Body of pancreas (tissue), 4 donors: Measurements from ENCODE around the gene MLLT6. TPM values are rescaled to one million over a fixed set of nuclear protein-coding genes. Genes with fewer than 3 reads are reported as not detected.

Experiments used
- ATAC-seq: fragments of 150-250 bp; one replicate; pipeline ENCODE4 v1.9.1; 2016
- DNase-seq, 4 donors: peaks; one replicate each; pipeline ENCODE4 v3.0.0-alpha.2; 2019
- H3K27ac ChIP-seq, 4 donors: fragments of 200-600 bp; sonication (generic); 1 replicate in 3 of 4; 2 replicates in 1 of 4; pipeline versions ENCODE4 v1.5.1 to v1.6.1; 2016 to 2019; ENCODE audit warnings: mild to moderate bottlenecking in 1 of 4, mixed read lengths in 1 of 4, moderate library complexity in 1 of 4
- H3K27me3 ChIP-seq, 2 donors: fragments of 200-600 bp; sonication (generic); one replicate each; pipeline ENCODE4 v1.6.0; 2016; ENCODE audit warnings: mild to moderate bottlenecking in 1 of 2
- H3K36me3 ChIP-seq, 2 donors: fragments of 200-600 bp; sonication (generic); replicated peaks in 1 of 2; 2 replicates each; pipeline ENCODE4 v1.5.1; 2016; ENCODE audit warnings: low read depth in 2 of 2; ENCODE audit not compliant: insufficient read depth in 1 of 2
- H3K4me1 ChIP-seq: fragments of 200-600 bp; sonication (generic); one replicate; pipeline ENCODE4 v1.6.0; 2016
- H3K4me3 ChIP-seq, 2 donors: fragments of 200-600 bp; sonication (generic); 1 replicate in 1 of 2; 2 replicates in 1 of 2; pipeline ENCODE4 v1.5.1; 2016 to 2019
- H3K9me3 ChIP-seq, 3 donors: fragments of 200-600 bp; sonication (generic); 1 replicate in 2 of 3; 2 replicates in 1 of 3; pipeline ENCODE4 v1.5.1; 2016
- CTCF ChIP-seq, 7 experiments: fragments of 450-650 bp in 4 of 7; fragments of 200-600 bp in 3 of 7; sonication (generic) in 3 of 7; IDR thresholded peaks; one replicate each; pipeline ENCODE4 v1.5.1; 2016 to 2019; ENCODE audit warnings: antibody characterized with exemption in 7 of 7
- POLR2A ChIP-seq, 3 donors: fragments of 450-650 bp; IDR thresholded peaks; one replicate each; pipeline ENCODE4 v1.6.1; 2016; ENCODE audit warnings: antibody characterized with exemption in 3 of 3, mild to moderate bottlenecking in 2 of 3
- WGBS, 2 donors: methylation state at CpG; one replicate each; pipeline ENCODE4 v1.1.5; 2017; 5-methylcytosine and 5-hydroxymethylcytosine counted together
- intact Hi-C: fragments of 100-400 bp; cut with DNase I; formaldehyde crosslinking; loops from one replicate; pipeline ENCODE4 v1.15.1; 2023
- total RNA-seq, 2 donors: library from RNA; depleted of rRNA; stranded (reverse); fragments of >200 nt; gene quantifications; one replicate each; pipeline ENCODE4 v1.1.0, GENCODE V29; 2016

MLLT6 gene
- total RNA-seq, 2 donors from 2014 or later, result 90.8 to 121 TPM

GRCh38 chr17:38730526-38731379 is 25.7 kb downstream of the MLLT6 start:
- WGBS, 2 donors, result 6 to 7% methylated on average over 17 to 27 of the region's 27 CpGs
- intact Hi-C loops, result no loop called here
- ATAC-seq (peak; percentile 68), DNase-seq (peak; percentile 92 to 98 (median 96))
- no peaks in the 10 kb centered on the region for H3K9me3 ChIP-seq
- H3K27ac ChIP-seq, result peak overlapping the region; percentile 93 to 97 (median 96)
- peak overlapping the region; percentile 45 to 53 for H3K4me3 ChIP-seq
- peaks cover 59% of the 10 kb centered on the region for H3K4me1 ChIP-seq
- no peak for TF ChIP-seq CTCF (IDR thresholded peaks at IDR 0.05)
- TF ChIP-seq POLR2A (IDR thresholded peaks at IDR 0.05), result peak; percentile 45 to 79 (median 56)
- H3K36me3 ChIP-seq, result no peaks in the 10 kb centered on the region
- no peaks in the 10 kb centered on the region for H3K27me3 ChIP-seq

- WGBS, 2 donors, result 37 to 57% methylated on average over 7 to 8 of the region's 8 CpGs
- Histone ChIP-seq H3K27me3 (no peaks in the 10 kb centered on the region), H3K36me3 (no peaks in the 10 kb centered on the region), H3K4me3 (no peak overlapping the region), H3K9me3 (no peaks in the 10 kb centered on the region), H3K4me1 (peaks cover 64% of the 10 kb centered on the region), H3K27ac (peak overlapping the region; percentile 93 to 97 (median 96))
- no peak for TF ChIP-seq POLR2A (IDR thresholded peaks at IDR 0.05)
- TF ChIP-seq CTCF (IDR thresholded peaks at IDR 0.05), result no peak
- intact Hi-C loops, result no loop called here
- ATAC-seq, result no peak
- DNase-seq, result no peak
These were observed 26.6 kb downstream of the MLLT6 start for GRCh38 chr17:38731526-38732294.

GRCh38 chr17:38732376-38733281 is 27.6 kb downstream of the MLLT6 start:
- H3K36me3 ChIP-seq, result no peaks in the 10 kb centered on the region
- peak; percentile 61 for ATAC-seq
- H3K4me1 ChIP-seq, result peaks cover 64% of the 10 kb centered on the region
- intact Hi-C loops, result no loop called here
- H3K27ac ChIP-seq, result peak overlapping the region; percentile 93 to 97 (median 96)
- H3K9me3 ChIP-seq, result no peaks in the 10 kb centered on the region
- peak; percentile 81 to 94 (median 88) for DNase-seq
- TF ChIP-seq POLR2A (IDR thresholded peaks at IDR 0.05) (peak in 2 of 3 donors; percentile 28 to 49), CTCF (IDR thresholded peaks at IDR 0.05) (no peak)
- no peaks in the 10 kb centered on the region for H3K27me3 ChIP-seq
- WGBS, 2 donors, result 10 to 51% methylated on average over 3 to 7 of the region's 7 CpGs
- no peak overlapping the region for H3K4me3 ChIP-seq

GRCh38 chr17:38733282-38733981 is 28.4 kb downstream of the MLLT6 start:
- peaks cover 0 to 5% of the 10 kb centered on the region in 2 donors for H3K36me3 ChIP-seq
- peak overlapping the region; percentile 93 to 97 (median 96) for H3K27ac ChIP-seq
- H3K9me3 ChIP-seq, result no peaks in the 10 kb centered on the region
- ATAC-seq, result peak; percentile 21
- no peak for TF ChIP-seq CTCF (IDR thresholded peaks at IDR 0.05)
- no peak for TF ChIP-seq POLR2A (IDR thresholded peaks at IDR 0.05)
- H3K4me3 ChIP-seq, result no peak overlapping the region
- peak; percentile 73 to 89 (median 86) for DNase-seq
- peaks cover 64% of the 10 kb centered on the region for H3K4me1 ChIP-seq
- H3K27me3 ChIP-seq, result no peaks in the 10 kb centered on the region
- intact Hi-C loops, result no loop called here
- WGBS, 2 donors, result 16 to 31% methylated on average over 5 to 9 of the region's 9 CpGs
